ENCODE measurements around the gene ITGA2.

DNA sequence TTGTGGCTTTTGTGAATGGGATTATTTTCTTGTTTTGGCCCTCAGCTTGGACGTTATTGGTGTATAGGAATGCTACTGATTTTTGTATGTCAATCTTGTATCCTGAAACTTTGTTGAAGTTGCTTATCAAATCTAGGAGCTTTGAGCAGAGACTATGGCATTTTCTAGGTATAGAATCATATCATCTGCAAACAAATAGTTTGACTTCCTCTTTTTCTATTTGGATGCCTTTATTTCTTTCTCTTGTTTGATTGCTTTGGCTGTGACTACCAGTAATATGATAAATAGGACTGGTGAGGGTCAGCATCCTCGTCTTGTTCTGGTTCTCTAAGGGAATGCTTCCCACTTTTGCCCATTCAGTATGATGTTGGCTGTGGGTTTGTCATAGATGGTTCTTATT is 24.7 kb downstream of the ITGA2 start:
- TF ChIP-seq, protein P1, sequence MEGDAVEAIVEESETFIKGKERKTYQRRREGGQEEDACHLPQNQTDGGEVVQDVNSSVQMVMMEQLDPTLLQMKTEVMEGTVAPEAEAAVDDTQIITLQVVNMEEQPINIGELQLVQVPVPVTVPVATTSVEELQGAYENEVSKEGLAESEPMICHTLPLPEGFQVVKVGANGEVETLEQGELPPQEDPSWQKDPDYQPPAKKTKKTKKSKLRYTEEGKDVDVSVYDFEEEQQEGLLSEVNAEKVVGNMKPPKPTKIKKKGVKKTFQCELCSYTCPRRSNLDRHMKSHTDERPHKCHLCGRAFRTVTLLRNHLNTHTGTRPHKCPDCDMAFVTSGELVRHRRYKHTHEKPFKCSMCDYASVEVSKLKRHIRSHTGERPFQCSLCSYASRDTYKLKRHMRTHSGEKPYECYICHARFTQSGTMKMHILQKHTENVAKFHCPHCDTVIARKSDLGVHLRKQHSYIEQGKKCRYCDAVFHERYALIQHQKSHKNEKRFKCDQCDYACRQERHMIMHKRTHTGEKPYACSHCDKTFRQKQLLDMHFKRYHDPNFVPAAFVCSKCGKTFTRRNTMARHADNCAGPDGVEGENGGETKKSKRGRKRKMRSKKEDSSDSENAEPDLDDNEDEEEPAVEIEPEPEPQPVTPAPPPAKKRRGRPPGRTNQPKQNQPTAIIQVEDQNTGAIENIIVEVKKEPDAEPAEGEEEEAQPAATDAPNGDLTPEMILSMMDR (IDR thresholded peaks at IDR 0.05), result no peak
- no peak for TF ChIP-seq POLR2AphosphoS5 (IDR thresholded peaks at IDR 0.05)
- no peak for TF ChIP-seq POLR2A (IDR thresholded peaks at IDR 0.05)

Measured in prostate gland (tissue), 2 donors.